Measurements from ENCODE around the gene DSC1. TPM values are rescaled to one million over a fixed set of nuclear protein-coding genes. Genes with fewer than 3 reads are reported as not detected.

Gene DSC1, protein sequence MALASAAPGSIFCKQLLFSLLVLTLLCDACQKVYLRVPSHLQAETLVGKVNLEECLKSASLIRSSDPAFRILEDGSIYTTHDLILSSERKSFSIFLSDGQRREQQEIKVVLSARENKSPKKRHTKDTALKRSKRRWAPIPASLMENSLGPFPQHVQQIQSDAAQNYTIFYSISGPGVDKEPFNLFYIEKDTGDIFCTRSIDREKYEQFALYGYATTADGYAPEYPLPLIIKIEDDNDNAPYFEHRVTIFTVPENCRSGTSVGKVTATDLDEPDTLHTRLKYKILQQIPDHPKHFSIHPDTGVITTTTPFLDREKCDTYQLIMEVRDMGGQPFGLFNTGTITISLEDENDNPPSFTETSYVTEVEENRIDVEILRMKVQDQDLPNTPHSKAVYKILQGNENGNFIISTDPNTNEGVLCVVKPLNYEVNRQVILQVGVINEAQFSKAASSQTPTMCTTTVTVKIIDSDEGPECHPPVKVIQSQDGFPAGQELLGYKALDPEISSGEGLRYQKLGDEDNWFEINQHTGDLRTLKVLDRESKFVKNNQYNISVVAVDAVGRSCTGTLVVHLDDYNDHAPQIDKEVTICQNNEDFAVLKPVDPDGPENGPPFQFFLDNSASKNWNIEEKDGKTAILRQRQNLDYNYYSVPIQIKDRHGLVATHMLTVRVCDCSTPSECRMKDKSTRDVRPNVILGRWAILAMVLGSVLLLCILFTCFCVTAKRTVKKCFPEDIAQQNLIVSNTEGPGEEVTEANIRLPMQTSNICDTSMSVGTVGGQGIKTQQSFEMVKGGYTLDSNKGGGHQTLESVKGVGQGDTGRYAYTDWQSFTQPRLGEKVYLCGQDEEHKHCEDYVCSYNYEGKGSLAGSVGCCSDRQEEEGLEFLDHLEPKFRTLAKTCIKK
- total RNA-seq, result under 1 TPM; 0.06 to 0.09 TPM

DNA sequence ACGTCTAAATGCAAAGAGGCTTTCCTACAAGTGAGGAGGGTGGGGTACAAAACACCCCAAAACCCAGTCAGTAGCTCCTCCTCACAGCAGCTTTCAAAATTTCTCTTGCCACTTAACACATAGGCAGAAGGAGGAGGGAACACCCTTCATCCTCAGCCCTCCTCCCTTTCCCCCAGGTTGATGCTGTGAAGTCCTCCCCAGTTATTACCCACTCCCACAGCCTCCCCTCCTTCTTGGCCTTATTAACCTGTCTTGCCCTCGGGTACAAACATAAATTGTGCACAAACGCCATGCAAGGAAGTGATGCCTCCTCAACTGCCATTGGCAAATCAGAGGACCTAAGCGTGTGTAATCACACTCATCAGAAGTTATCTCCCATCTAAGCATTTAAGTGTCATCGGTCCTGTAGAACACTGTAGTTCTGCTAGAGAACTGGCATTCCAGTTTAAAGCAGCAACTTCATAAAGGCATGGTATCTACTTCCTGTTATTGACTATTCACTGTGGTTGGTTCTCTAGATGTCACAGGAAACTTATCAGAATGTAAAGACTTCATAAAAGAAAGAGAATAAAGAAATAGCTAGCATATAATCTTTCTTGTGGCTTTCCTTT lies at the start of gene DSC1:
TSS of gene DSC1 (minus strand) at position 32 of the 611 bp plus-strand sequence. CDS start 262 bp downstream, outside the sequence.
- Mint-ChIP-seq H3K36me3 (no peaks in the 10 kb centered on the region), H3K9me3 (peaks cover 3 to 4% of the 10 kb centered on the region in 2 donors), H3K27ac (peak within 1 kb of the TSS; percentile 6 to 49)
- ATAC-seq, result peak in 1 of 2 donors; percentile 24
- no peak for DNase-seq (ENCODE audit: low spot score in 2 of 2)

DNA sequence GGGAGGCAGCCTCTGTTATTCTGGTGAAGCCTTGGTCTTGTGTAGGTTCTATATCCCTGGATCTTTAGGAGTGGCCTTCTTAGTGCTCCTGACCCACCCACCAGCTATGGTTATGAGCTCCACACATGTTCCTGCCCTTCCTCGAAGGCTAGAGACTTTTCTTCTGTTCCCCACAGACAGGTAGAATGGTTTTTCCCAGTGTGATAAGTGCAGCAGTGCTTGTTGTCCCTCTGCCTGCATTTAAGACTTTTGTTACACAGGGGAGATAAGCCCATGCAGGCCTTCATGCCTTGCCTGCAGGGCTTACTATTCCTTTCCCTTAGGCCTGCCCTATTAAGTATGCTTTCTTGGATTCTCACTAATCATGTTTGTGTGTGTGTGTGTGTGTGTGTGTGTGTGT lies 48.4 kb upstream of the DSC1 start:
- Mint-ChIP-seq H3K36me3 (no peaks in the 10 kb centered on the region), H3K27ac (no peak overlapping the region), H3K9me3 (peaks cover 18 to 19% of the 10 kb centered on the region in 2 donors)
- ATAC-seq (no peak), DNase-seq (ENCODE audit: low spot score in 2 of 2) (no peak)

DNA sequence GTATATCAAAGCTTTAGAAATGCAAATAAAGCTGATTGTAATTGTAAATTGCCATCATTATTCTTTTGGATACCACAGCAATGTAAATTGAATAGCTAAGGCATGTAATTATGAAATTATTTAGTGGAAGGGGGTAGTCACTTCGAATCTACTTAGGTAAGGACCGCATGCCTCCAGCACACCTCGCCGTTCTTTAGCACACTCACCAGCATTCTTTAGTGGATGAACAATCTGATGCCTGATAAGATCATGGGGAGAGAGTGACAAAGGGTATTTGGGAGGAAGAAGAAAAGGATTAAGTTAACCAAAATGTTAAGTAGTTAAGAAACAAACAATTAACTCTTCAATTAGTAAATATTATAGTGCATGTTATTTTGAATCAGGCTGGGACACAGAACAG lies 46.4 kb upstream of the DSC1 start:
- DNase-seq (ENCODE audit: low spot score in 2 of 2) (no peak), ATAC-seq (no peak)
- Mint-ChIP-seq H3K36me3 (no peaks in the 10 kb centered on the region), H3K27ac (no peak overlapping the region), H3K9me3 (peaks cover 13% of the 10 kb centered on the region in 2 donors)

DNA sequence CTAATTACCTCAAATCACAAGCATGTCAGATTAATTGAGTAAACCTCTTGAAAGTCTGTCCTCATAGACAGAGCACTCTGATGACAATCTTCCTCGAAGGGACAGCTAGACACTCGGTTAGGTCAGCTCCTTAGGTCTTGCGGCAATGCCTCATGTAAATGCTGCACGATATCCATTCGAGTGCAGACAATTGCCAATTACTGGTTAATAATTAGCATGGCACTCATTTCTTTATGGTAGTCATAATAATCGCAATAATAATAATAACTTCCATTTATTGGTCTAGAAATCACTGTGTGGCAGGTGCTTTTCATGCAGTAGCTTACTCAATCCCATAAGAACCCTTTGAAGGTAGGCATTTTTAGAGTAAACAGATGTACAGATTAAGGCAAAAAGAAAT lies 44.7 kb upstream of the DSC1 start:
- Mint-ChIP-seq H3K9me3 (peaks cover 13% of the 10 kb centered on the region in 2 donors), H3K27ac (no peak overlapping the region), H3K36me3 (no peaks in the 10 kb centered on the region)
- no peak for ATAC-seq
- no peak for DNase-seq (ENCODE audit: low spot score in 2 of 2)

DNA sequence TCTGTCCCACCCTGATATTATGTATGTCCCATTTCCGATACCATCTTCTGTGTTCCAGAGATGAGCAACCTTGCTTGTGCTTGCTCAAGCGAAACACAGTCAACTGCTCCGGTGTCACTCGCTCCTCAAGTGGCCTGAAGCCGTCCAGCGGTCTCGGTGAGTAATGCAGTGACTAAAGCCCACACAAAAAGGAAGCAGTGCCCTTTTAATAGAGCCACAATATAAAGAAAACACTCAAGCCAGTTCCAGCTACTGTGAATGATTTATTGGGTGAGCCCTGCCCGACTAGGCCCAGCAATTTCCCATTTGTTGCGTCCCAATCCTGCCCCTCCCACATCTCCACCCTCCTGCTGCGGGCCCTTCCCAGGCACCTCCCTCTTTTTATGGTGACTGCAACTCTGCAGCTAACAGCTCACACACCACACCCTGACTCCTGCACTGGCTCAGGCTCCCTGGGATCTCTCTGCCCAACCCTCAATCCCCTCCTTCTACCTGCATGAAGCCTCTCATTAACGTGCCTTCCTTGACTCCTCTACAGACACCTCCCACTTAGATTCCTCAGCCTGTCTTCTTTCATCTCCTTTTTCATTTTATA lies 44.2 kb upstream of the DSC1 start:
- no peaks in the 10 kb centered on the region for H3K36me3 Mint-ChIP-seq
- ATAC-seq (peak in 1 of 2 donors; percentile 31), DNase-seq (ENCODE audit: low spot score in 2 of 2) (no peak)
- no peak overlapping the region for H3K27ac Mint-ChIP-seq
- peaks cover 13% of the 10 kb centered on the region in 2 donors for H3K9me3 Mint-ChIP-seq

DNA sequence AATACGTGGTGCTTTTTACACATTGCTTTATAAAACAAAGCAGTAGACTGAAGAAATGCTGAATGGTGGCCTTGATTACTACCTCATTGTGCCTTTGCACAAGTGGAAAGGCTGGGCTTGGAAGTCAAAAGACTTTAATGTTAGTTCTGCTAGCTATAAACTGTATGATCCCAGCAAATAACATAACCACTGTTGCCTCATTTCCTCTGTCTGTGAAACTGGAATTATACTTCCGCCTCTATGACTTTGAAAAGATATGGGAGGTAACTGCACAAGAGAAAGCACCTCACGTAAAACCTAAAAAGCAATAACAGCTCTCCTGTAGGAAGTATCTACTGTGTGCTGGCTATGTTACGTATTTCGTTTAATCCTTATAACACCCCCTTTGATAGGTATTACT lies 43.4 kb upstream of the DSC1 start:
- ATAC-seq, result no peak
- DNase-seq (ENCODE audit: low spot score in 2 of 2), result no peak
- Mint-ChIP-seq H3K36me3 (no peaks in the 10 kb centered on the region), H3K27ac (no peak overlapping the region), H3K9me3 (peaks cover 10 to 13% of the 10 kb centered on the region in 2 donors)

DNA sequence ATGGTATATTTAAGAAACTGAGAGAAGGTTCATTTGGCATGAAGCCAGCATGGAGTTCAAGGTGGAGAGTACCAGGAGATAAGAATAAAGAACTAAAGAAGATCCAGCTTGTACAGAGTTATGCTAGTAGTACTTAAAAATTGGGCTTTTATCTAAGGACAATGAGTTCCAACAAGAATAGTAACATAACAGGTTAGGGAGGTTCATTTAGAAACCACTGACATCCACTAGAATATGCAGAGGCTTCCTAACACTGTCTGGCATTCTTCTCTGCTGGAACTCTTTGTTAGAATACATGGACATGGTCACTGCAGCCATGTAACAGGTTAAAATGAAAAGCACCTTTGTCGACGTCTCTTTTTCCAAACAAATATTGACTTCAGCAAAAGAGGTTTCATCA lies 42.6 kb upstream of the DSC1 start:
- no peak for DNase-seq (ENCODE audit: low spot score in 2 of 2)
- Mint-ChIP-seq H3K36me3 (no peaks in the 10 kb centered on the region), H3K27ac (no peak overlapping the region), H3K9me3 (peaks cover 9 to 11% of the 10 kb centered on the region in 2 donors)
- ATAC-seq, result no peak

DNA sequence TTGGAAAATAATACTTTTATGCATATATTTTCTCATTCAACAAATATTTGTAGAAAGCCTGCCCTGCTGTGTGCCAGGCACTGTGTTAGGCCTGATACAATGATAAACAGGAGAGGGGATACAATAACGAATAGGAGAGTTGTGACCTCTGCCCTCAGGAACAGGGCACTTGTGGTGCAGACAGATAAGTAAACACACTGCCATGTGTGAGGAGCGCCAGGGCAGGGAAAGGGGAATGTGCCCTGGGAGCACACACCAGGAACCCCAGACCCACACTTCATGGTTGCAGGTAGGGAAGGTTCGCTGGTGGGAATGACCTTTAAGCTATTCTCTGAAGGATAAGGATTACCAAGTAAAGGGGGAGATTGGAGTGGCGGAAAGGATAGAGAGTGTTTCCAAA lies 42.2 kb upstream of the DSC1 start:
- ATAC-seq, result no peak
- H3K36me3 Mint-ChIP-seq, result no peaks in the 10 kb centered on the region

DNA sequence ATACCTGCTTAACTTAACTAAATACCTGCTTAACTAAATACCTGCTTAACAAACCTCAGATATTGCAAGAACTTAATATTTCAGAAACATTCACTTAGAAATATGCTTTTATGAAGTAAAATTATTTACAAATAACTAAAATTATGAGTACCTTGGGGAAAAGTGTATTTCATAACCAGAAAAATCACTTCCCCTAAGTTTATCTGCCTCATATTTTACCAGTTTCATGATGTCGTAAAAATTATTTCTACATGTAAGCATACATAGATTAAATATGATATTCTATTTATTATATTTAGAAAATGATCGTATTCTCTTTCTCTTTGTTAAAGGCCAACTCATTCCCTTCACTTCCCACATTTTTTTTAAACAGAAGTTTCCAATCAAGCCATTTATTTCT lies 41.5 kb upstream of the DSC1 start:
- ATAC-seq (no peak), DNase-seq (ENCODE audit: low spot score in 2 of 2) (no peak)
- no peaks in the 10 kb centered on the region for H3K36me3 Mint-ChIP-seq
- peaks cover 8 to 9% of the 10 kb centered on the region in 2 donors for H3K9me3 Mint-ChIP-seq
- H3K27ac Mint-ChIP-seq, result no peak overlapping the region

More for the DNA sequence above, 42.2 kb upstream of the DSC1 start:
- Mint-ChIP-seq H3K27ac (no peak overlapping the region), H3K9me3 (peaks cover 8 to 9% of the 10 kb centered on the region in 2 donors)
- no peak for DNase-seq (ENCODE audit: low spot score in 2 of 2)

DNA sequence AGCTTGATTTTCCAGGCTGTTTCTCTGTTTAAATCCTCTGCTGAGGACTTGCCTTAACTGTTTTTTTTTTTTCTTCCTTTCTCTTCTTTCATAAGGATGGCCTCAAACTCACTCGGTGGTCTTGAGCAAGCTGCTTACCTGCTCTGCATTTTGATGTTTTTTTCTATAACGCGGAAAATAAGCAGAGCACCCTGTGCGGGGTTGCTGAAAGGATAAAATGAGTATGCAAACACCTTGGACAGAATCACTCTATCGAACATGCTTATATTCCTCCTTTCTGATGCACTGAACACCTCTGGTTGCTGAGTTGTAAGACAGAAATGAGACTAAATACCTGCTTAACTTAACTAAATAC lies 41.1 kb upstream of the DSC1 start:
- Mint-ChIP-seq H3K36me3 (no peaks in the 10 kb centered on the region), H3K27ac (no peak overlapping the region), H3K9me3 (peaks cover 8 to 9% of the 10 kb centered on the region in 2 donors)
- DNase-seq (ENCODE audit: low spot score in 2 of 2) (no peak), ATAC-seq (no peak)

DNA sequence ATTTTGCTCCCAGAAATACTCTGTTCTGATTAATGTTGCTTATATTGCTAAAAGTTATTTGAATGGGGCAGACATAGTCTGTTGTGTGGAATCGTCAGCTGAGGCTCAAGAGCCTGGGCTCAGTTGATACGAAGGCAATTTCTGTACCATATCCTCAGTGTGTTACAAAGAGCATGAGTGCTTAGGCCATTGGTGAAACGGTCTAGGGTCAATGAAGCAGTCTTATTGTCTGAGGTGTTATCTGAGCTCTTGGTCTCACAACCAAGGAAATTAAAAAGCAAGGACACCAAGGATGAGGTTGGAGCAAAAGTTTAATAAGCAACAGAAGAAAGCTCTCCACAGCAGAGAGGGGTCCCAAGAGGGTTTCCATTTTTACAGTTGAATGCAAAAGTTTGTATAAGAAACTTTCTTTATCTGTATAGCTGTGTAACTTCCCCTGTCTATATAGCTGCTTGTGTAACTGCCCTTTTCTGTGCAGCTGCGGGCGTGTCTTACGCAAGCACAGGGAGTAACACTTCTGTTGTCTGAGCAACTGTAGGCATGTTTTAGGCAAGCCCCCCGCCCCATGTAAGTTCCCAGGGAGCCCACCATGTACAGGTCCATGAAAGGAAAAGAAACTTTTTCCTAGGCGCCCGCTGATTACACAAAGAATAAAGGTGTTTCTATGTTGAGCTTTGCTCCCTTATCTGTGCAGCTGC lies 40.6 kb upstream of the DSC1 start:
- Mint-ChIP-seq H3K27ac (no peak overlapping the region), H3K36me3 (no peaks in the 10 kb centered on the region), H3K9me3 (peaks cover 8 to 9% of the 10 kb centered on the region in 2 donors)
- ATAC-seq, result no peak
- DNase-seq (ENCODE audit: low spot score in 2 of 2), result no peak

DNA sequence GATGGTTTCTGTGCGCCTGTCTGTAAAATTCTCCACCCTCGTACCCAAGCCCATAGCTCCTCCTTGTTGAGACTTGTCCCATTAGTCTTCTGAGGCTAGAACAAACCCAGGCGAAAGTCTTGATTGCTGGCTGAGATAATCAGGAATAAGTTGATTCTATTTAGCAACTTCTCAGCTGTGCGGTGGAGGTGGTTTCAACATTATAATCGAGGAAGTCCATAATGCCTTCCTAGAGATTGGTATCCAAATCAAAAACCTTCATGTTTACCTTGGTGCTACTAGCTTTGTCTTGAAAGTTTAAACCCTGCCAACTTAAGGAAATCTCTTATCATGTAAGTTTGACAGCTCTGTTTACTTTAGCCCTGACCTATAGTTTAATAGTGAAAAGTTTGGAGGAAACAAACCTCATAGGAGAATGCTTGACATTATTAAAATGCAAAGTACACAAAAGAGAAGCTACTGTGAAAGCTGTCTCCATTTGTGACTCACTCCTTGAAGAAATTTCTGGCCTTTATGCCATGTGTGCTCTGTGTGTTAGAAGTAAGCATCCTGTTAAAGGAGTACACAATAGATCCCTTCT lies 36.6 kb upstream of the DSC1 start:
- no peak for ATAC-seq
- peaks cover 5 to 6% of the 10 kb centered on the region in 2 donors for H3K36me3 Mint-ChIP-seq
- H3K27ac Mint-ChIP-seq, result no peak overlapping the region
- no peak for DNase-seq (ENCODE audit: low spot score in 2 of 2)
- H3K9me3 Mint-ChIP-seq, result peaks cover 5 to 7% of the 10 kb centered on the region in 2 donors

DNA sequence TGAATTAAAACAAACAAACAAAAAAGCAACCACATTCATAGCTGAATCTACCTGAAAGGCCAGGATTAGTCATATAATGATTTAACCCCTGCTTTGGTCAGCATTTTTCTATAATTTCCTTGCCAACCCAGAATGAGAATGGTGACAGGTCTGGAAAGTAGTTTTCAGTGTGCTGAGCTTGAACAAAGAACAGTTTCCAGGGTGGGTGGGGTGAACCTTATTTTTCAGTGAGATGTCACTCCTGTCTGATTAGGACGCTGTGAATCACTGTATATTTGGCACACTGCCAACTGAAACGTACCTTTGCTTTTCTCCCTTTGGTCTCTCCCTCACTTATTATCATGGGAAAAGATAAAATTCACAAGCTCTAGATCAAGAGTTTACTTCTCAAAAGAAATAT lies 35.0 kb upstream of the DSC1 start:
- no peak overlapping the region for H3K27ac Mint-ChIP-seq
- no peak for DNase-seq (ENCODE audit: low spot score in 2 of 2)
- ATAC-seq, result no peak
- H3K9me3 Mint-ChIP-seq, result peaks cover 5 to 7% of the 10 kb centered on the region in 2 donors
- peaks cover 5 to 6% of the 10 kb centered on the region in 2 donors for H3K36me3 Mint-ChIP-seq

DNA sequence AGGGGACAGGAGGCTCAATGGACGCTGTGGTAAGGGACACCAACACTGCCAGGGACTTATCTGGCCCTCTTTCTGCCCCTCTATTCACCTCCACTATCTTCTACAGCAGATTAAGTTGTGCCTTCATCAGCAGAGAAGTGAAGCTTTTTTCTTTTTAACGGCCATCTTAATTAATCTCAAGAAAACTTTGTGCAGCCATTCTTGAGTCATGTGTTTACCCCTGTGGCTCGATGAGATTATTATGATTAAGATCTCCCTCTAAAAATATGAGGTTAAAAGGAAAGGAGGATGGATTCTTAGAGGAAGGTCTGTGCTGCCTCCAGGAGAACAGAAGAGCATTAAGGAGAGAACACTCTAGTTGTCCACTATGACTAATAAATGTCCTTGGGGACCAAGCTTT lies 32.4 kb upstream of the DSC1 start:
- Mint-ChIP-seq H3K9me3 (peaks cover 3 to 5% of the 10 kb centered on the region in 2 donors), H3K27ac (peak overlapping the region in 1 of 2 donors; percentile 37), H3K36me3 (peaks cover 5 to 6% of the 10 kb centered on the region in 2 donors)
- ATAC-seq, result no peak
- DNase-seq (ENCODE audit: low spot score in 2 of 2), result no peak

DNA sequence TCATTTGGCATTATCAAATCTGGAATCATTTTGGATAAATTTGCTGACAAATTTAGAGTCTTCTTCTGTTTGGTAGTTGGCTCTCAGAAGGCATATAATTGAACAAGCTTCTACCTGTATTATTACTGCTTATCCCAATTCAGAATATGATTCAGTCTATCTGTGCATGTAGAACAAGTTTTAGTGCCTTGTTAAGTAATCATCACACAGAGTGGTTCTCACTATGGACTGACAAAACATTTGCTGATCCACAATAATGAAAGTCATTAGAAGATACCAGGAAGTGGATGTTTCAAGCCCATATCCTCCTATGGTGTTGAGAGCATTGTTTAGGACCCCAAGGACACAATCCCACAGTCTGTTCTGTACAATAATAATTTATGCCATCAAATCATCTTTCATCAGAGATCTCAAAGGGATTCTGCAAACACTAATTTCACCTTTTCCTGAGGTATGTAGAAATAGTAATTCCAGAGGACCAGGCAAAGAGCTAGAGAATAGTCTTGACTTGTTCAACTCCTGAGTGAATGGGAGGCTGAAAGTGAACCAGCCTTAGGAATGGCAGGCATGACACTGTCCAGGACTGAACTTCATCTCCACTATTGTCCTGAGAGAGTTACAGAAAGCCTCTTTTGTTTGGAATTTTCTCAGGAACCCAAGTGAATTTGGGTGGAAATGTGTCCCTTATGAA lies 29.6 kb upstream of the DSC1 start:
- H3K27ac Mint-ChIP-seq, result no peak overlapping the region
- ATAC-seq, result no peak
- H3K9me3 Mint-ChIP-seq, result peaks cover 3 to 5% of the 10 kb centered on the region in 2 donors
- DNase-seq (ENCODE audit: low spot score in 2 of 2), result no peak
- H3K36me3 Mint-ChIP-seq, result peaks cover 5 to 6% of the 10 kb centered on the region in 2 donors

All from activated naive CD4-positive, alpha-beta T cell treated with anti-CD3 and anti-CD28 coated beads, Interleukin-2, amount 50 U/mL, for 72 hours (primary cell).